ENCODE data around the gene DLX1.

GRCh38 chr2:172083628-172084394 lies 1.5 kb upstream of the DLX1 start:
- TF ChIP-seq, protein P1, sequence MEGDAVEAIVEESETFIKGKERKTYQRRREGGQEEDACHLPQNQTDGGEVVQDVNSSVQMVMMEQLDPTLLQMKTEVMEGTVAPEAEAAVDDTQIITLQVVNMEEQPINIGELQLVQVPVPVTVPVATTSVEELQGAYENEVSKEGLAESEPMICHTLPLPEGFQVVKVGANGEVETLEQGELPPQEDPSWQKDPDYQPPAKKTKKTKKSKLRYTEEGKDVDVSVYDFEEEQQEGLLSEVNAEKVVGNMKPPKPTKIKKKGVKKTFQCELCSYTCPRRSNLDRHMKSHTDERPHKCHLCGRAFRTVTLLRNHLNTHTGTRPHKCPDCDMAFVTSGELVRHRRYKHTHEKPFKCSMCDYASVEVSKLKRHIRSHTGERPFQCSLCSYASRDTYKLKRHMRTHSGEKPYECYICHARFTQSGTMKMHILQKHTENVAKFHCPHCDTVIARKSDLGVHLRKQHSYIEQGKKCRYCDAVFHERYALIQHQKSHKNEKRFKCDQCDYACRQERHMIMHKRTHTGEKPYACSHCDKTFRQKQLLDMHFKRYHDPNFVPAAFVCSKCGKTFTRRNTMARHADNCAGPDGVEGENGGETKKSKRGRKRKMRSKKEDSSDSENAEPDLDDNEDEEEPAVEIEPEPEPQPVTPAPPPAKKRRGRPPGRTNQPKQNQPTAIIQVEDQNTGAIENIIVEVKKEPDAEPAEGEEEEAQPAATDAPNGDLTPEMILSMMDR (IDR thresholded peaks at IDR 0.05) = no peak
- no peak for TF ChIP-seq POLR2AphosphoS5 (IDR thresholded peaks at IDR 0.05; ENCODE audit: low read depth, low read length)
- TF ChIP-seq SIN3A (IDR thresholded peaks at IDR 0.05; ENCODE audit: borderline replicate concordance, insufficient read depth, low read depth, low read length) = no peak
- TF ChIP-seq TCF7L2 (IDR thresholded peaks at IDR 0.05; ENCODE audit: low read depth, low read length) = no peak
- no peak for TF ChIP-seq REST (IDR thresholded peaks at IDR 0.05; ENCODE audit: insufficient read depth in 1 of 2, low read depth in 2 of 2, low read length in 1 of 2)

Measured in Panc1 (cell line).